ENCODE results near the gene MRPL58. TPM values are rescaled to one million over a fixed set of nuclear protein-coding genes. Genes with fewer than 3 reads are reported as not detected.

The MRPL58 gene
- total RNA-seq, 1 donor from 2014 or later: 33.6 TPM

DNA sequence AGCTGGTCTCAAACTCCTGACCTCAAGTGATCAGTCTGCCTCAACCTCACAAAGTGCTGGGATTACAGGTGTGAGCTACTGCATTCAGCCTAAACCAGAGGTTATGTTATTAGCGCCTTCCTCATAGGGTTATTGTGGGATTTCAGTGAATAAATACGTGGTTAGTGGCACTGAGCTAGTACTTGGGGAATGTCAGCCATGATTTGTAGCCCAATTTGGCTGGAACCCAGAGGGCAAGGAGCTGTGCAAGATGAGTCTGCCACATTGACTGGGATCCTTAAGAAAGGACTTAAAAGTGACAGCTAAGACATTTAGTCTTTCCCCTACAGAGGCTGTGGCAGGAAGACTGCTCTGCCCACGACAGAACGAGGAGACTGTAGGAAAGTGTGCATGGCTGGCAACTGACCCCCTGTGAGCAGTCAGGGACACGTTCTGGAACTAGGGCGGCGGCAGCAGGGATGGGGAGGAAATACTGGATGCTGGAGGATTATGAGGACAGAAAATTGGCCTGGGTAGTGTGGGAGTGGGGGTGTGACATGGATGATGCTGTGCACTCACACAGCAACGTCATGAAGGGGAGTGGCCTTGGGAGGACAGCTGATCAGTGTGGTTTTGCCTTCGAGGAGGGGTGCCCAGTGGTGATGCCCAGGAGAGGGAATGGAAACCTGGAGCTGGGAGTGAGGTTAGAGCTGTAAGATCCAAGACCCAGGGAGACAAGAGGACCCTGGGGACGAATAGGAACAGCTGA lies 19.7 kb downstream of the MRPL58 start:
- peak in 1 of 2 donors; percentile 94 for DNase-seq (ENCODE audit: extremely low spot score in 2 of 2)
- peak overlapping the region; percentile 44 to 81 for H3K4me3 ChIP-seq
- H3K4me1 ChIP-seq: peaks cover 37% of the 10 kb centered on the region
- intact Hi-C loops (cut with DNase I): loop anchor here (10.0 kb wide), 1 partner anchor 67 kb away; no protein-coding TSS in a partner anchor
- TF ChIP-seq, protein P1, sequence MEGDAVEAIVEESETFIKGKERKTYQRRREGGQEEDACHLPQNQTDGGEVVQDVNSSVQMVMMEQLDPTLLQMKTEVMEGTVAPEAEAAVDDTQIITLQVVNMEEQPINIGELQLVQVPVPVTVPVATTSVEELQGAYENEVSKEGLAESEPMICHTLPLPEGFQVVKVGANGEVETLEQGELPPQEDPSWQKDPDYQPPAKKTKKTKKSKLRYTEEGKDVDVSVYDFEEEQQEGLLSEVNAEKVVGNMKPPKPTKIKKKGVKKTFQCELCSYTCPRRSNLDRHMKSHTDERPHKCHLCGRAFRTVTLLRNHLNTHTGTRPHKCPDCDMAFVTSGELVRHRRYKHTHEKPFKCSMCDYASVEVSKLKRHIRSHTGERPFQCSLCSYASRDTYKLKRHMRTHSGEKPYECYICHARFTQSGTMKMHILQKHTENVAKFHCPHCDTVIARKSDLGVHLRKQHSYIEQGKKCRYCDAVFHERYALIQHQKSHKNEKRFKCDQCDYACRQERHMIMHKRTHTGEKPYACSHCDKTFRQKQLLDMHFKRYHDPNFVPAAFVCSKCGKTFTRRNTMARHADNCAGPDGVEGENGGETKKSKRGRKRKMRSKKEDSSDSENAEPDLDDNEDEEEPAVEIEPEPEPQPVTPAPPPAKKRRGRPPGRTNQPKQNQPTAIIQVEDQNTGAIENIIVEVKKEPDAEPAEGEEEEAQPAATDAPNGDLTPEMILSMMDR (IDR thresholded peaks at IDR 0.05): no peak
- TF ChIP-seq POLR2AphosphoS5 (IDR thresholded peaks at IDR 0.05; ENCODE audit: insufficient read depth in 1 of 2, low read depth in 1 of 2) (peak; percentile 60 to 77), POLR2A (IDR thresholded peaks at IDR 0.05) (peak in 1 of 2 donors; percentile 11)
- H3K36me3 ChIP-seq: no peaks in the 10 kb centered on the region
- no peaks in the 10 kb centered on the region for H3K27me3 ChIP-seq
- H3K9me3 ChIP-seq: no peaks in the 10 kb centered on the region
- H3K27ac ChIP-seq: peak overlapping the region; percentile 98

DNA sequence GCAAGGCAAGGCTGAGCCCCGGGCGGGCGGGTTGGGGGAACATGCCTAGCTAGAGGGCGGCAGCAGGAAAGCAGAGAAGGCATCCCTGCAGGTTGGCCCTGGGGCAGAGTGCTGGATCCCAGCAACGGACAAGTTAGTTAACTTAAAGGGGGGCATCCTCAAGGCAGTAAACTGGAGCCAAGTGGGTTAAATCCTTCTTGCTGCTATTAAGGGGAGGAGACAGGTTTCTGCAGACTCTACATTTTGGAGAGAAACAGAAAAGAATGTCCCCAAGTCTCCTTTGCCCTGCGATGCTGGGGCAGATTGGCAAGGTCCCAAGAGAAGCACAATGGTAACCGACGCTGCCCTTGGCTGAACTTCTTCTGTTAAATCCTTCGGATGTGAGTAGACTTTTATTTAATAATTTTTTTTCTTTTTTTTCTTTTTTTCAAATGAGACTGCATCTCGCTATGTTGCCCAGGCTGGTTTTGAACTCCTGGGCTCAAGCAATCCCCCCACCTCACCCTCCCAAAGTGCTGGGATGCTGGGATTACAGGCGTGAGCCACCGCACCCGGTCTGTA lies 20.3 kb downstream of the MRPL58 start:
- TF ChIP-seq, protein P1 (IDR thresholded peaks at IDR 0.05): no peak
- TF ChIP-seq POLR2A (IDR thresholded peaks at IDR 0.05) (no peak), POLR2AphosphoS5 (IDR thresholded peaks at IDR 0.05; ENCODE audit: insufficient read depth in 1 of 2, low read depth in 1 of 2) (no peak)
- Histone ChIP-seq H3K36me3 (no peaks in the 10 kb centered on the region), H3K4me1 (peaks cover 37% of the 10 kb centered on the region), H3K9me3 (no peaks in the 10 kb centered on the region), H3K4me3 (peak overlapping the region; percentile 44 to 81), H3K27me3 (no peaks in the 10 kb centered on the region), H3K27ac (peak overlapping the region; percentile 98)
- intact Hi-C loops (cut with DNase I): loop anchor here (10.0 kb wide), 1 partner anchor 68 kb away; no protein-coding TSS in a partner anchor
- no peak for DNase-seq (ENCODE audit: extremely low spot score in 2 of 2)

DNA sequence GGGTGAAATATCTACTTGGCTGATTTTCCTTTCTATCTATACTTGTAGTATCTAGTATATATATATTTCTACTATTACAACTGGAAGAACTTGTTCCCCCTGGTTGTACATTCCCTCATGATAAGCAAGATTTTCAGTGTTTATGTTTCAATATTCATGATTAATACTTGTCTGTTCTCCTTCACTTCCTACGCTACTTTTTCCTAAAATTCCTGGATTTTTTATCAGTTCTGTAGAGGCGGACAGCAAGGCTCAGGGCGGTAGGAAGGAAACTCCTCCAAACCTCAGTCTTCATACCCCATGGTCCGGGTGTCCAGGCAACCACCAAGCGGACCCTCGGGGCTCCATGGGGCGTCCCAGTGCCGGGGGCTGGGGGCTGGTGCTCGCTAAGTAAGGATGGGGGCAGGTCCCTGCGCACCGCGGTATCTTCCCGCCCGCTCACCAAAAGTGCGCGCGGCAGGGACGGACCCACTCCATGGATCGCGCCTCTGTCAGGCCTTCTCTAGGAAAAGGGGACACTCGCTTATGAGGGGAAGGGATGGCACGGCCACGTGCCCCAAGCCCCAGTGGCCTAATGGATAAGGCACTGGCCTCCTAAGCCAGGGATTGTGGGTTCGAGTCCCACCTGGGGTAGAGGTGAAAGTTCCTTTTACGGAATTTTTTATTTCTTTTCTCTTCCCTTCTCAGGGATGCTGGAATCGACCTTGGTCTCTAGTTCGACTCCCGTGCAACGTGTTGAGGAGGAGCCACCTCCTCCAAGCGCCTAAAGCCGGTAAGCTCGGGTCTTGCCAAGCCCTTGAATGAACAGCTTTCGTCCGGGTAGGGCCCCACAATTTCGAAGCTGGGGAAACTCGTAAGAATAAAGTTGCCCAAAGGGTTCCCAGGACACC lies 21.1 kb downstream of the MRPL58 start:
- Histone ChIP-seq H3K4me1 (peaks cover 37% of the 10 kb centered on the region), H3K27me3 (no peaks in the 10 kb centered on the region), H3K36me3 (peaks cover 0 to 6% of the 10 kb centered on the region in 2 donors), H3K4me3 (peak overlapping the region; percentile 66 to 81), H3K27ac (peak overlapping the region; percentile 98), H3K9me3 (no peaks in the 10 kb centered on the region)
- peak in 1 of 2 donors; percentile 97 for DNase-seq (ENCODE audit: extremely low spot score in 2 of 2)
- TF ChIP-seq POLR2A (IDR thresholded peaks at IDR 0.05): no peak
- peak; percentile 72 to 86 for TF ChIP-seq POLR2AphosphoS5 (IDR thresholded peaks at IDR 0.05; ENCODE audit: insufficient read depth in 1 of 2, low read depth in 1 of 2)
- TF ChIP-seq, protein P1 (IDR thresholded peaks at IDR 0.05): no peak
- intact Hi-C loops (cut with DNase I): loop anchor here (10.0 kb wide), 1 partner anchor 69 kb away; no protein-coding TSS in a partner anchor

DNA sequence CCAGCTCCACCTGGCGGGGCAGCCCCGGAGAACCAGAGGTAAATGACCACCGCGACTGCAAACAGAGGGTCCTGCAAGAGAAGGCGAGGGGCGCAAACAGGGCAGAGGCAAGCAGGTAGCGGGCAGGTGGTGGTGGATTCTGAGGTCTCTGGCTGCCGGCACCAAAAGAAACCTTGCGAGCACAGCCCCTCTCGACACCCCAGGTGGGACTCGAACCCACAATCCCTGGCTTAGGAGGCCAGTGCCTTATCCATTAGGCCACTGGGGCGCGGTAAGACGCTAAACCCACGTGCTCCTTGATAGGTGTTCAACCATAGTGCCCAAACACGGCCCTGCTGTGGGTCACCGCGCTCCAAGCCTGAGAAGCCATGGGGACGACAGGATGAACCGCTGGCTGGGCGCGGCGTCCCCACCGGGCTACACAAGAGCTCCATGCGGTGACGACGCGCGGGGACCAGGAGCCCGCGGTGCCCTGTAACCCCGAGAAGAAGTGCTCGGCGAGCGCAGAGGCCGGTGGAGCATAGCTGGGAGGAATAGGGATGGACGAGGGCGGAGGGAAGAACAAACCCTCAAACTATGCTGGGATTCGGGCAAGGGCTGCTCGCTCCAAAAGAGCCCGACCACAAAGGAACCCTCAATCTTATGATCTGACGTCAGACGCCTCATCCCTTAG lies 21.9 kb downstream of the MRPL58 start:
- peak overlapping the region; percentile 98 for H3K27ac ChIP-seq
- no peaks in the 10 kb centered on the region for H3K9me3 ChIP-seq
- peak in 1 of 2 donors; percentile 96 for DNase-seq (ENCODE audit: extremely low spot score in 2 of 2)
- H3K27me3 ChIP-seq: no peaks in the 10 kb centered on the region
- TF ChIP-seq POLR2AphosphoS5 (IDR thresholded peaks at IDR 0.05; ENCODE audit: insufficient read depth in 1 of 2, low read depth in 1 of 2): peak in 1 of 2 donors; percentile 30
- TF ChIP-seq, protein P1 (IDR thresholded peaks at IDR 0.05): peak in 1 of 3 experiments; percentile 14
- no peak for TF ChIP-seq POLR2A (IDR thresholded peaks at IDR 0.05)
- peak overlapping the region; percentile 66 to 81 for H3K4me3 ChIP-seq
- intact Hi-C loops (cut with DNase I): loop anchor here (10.0 kb wide), 1 partner anchor 70 kb away; no protein-coding TSS in a partner anchor
- H3K36me3 ChIP-seq: peaks cover 0 to 13% of the 10 kb centered on the region in 2 donors
- peaks cover 37% of the 10 kb centered on the region for H3K4me1 ChIP-seq
